ENCODE results near the gene HEBP2. TPM values are rescaled to one million over a fixed set of nuclear protein-coding genes. Genes with fewer than 3 reads are reported as not detected.

HEBP2 gene
- total RNA-seq, 4 donors from 2014 or later, result 30.4 to 85.8 (median 46.6) TPM

DNA sequence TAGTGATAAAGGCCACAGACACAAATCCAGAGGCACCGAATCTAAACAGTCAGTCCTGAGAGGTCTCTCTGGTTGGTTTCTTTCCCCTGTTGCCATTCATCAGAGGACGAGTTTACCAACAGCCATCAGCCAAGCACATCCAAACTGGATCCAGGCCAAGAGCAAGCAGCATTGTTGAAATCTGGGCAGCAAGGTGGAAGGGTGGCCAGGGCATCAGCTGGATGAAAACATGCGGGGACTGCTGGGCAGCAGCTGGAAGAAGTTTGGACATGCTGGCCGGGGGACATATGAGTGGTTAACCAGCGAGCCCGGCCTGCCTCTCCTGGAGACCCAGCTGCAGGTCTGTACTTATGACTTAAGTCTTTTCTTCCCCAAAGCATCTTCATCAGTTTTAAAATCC, 26.2 kb upstream of the HEBP2 start, which contains the start of gene SMIM28:
TSS of gene SMIM28 (plus strand) at position 62 of the 400 bp plus-strand sequence. CDS start at position 230, 168 bp downstream.
- no peaks in the 10 kb centered on the region for H3K4me1 ChIP-seq
- no peak for DNase-seq

DNA sequence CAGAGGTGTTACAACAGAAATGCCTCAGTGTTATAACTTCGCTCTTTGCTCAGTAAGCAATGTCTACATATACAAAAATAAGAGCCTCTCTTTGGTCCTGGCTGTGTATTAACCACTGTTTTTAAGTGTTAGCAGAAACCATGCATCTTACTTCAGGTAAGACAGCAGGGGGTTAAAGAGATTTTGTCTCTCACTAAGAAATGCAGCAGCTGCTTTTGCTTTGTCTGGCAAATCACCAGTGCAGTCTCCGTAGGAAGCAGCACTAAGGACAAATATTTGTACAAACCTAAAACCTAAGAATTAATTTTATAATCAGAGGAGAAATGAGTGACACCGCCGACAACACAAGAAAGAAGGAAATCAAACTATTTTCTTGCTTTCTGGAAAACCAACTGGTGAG, 25.6 kb upstream of the HEBP2 start:
- DNase-seq, result no peak
- no peaks in the 10 kb centered on the region for H3K4me1 ChIP-seq
- TF ChIP-seq, protein P1, sequence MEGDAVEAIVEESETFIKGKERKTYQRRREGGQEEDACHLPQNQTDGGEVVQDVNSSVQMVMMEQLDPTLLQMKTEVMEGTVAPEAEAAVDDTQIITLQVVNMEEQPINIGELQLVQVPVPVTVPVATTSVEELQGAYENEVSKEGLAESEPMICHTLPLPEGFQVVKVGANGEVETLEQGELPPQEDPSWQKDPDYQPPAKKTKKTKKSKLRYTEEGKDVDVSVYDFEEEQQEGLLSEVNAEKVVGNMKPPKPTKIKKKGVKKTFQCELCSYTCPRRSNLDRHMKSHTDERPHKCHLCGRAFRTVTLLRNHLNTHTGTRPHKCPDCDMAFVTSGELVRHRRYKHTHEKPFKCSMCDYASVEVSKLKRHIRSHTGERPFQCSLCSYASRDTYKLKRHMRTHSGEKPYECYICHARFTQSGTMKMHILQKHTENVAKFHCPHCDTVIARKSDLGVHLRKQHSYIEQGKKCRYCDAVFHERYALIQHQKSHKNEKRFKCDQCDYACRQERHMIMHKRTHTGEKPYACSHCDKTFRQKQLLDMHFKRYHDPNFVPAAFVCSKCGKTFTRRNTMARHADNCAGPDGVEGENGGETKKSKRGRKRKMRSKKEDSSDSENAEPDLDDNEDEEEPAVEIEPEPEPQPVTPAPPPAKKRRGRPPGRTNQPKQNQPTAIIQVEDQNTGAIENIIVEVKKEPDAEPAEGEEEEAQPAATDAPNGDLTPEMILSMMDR (IDR thresholded peaks at IDR 0.05), result no peak
- TF ChIP-seq POLR2A (IDR thresholded peaks at IDR 0.05), result no peak
- no peaks in the 10 kb centered on the region for H3K27me3 ChIP-seq
- no peak overlapping the region for H3K27ac ChIP-seq
- no peak overlapping the region for H3K4me3 ChIP-seq
- no peaks in the 10 kb centered on the region for H3K9me3 ChIP-seq
- no peaks in the 10 kb centered on the region for H3K36me3 ChIP-seq

More for the DNA sequence above, 26.2 kb upstream of the HEBP2 start, which contains the start of gene SMIM28:
- no peak within 1 kb of the TSS for H3K27ac ChIP-seq
- no peak within 1 kb of the TSS for H3K4me3 ChIP-seq
- no peaks in the 10 kb centered on the region for H3K27me3 ChIP-seq
- no peaks in the 10 kb centered on the region for H3K9me3 ChIP-seq
- no peaks in the 10 kb centered on the region for H3K36me3 ChIP-seq
- no peak for TF ChIP-seq POLR2A (IDR thresholded peaks at IDR 0.05)
- TF ChIP-seq, protein P1 (IDR thresholded peaks at IDR 0.05), result no peak

DNA sequence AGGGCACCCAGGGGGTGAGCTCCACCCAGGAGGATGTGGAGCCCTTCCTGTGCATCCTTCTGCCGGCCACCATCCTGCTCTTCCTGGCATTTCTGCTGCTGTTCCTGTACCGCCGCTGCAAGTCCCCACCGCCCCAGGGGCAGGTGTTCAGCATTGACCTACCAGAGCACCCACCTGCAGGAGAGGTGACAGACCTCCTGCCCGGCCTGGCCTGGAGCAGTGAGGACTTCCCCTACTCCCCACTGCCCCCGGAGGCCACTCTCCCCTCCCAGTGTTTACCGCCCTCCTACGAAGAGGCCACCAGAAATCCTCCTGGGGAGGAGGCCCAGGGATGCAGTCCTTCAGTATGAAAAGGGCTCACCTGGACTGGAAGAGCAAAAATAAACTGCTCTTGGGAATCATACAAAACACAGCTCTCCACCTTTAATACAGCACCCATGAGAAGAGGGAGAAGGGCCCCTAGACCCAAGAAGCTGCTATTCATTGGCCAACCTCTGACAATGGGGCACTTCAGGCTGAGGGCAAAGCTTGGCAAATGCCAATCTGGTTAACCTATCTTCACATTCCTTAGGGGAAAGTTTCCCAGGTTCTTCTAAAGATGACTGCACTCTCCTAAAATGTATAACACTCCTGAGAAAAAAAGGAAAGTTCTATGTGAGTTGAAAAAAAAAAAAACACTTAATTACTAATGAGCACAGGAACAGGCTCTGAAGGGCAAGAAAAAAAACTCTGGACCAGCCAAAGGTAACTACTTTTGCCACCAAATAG, 21.3 kb upstream of the HEBP2 start:
- no peaks in the 10 kb centered on the region for H3K9me3 ChIP-seq
- TF ChIP-seq POLR2A (IDR thresholded peaks at IDR 0.05), result no peak
- TF ChIP-seq, protein P1 (IDR thresholded peaks at IDR 0.05), result no peak
- no peak overlapping the region for H3K27ac ChIP-seq
- H3K36me3 ChIP-seq, result no peaks in the 10 kb centered on the region
- H3K27me3 ChIP-seq, result no peaks in the 10 kb centered on the region
- H3K4me1 ChIP-seq, result no peaks in the 10 kb centered on the region
- no peak overlapping the region for H3K4me3 ChIP-seq
- no peak for DNase-seq

DNA sequence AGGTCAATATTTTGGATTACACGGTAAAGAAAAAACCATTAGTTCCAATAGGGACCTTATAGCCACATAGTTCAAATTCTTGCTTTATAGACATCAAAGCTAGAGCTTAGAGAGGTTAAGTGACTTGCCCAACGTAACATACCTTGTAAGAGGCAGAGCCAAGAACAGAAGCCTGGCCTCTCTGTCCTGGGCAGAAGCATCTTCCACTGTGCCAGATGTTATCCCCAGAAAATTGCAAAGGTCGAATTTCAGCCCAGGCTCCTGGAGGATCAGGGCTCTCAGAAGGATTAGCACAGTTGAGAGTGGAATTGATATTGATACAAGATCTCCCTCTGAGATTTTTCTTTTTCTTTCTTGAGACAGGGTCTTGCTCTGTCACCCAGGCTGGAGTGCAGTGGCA, 20.2 kb upstream of the HEBP2 start:
- H3K27me3 ChIP-seq, result no peaks in the 10 kb centered on the region
- H3K36me3 ChIP-seq, result no peaks in the 10 kb centered on the region
- no peak for TF ChIP-seq POLR2A (IDR thresholded peaks at IDR 0.05)
- TF ChIP-seq, protein P1 (IDR thresholded peaks at IDR 0.05), result no peak
- H3K27ac ChIP-seq, result no peak overlapping the region
- no peak for DNase-seq
- no peaks in the 10 kb centered on the region for H3K9me3 ChIP-seq
- H3K4me3 ChIP-seq, result no peak overlapping the region
- H3K4me1 ChIP-seq, result no peaks in the 10 kb centered on the region

DNA sequence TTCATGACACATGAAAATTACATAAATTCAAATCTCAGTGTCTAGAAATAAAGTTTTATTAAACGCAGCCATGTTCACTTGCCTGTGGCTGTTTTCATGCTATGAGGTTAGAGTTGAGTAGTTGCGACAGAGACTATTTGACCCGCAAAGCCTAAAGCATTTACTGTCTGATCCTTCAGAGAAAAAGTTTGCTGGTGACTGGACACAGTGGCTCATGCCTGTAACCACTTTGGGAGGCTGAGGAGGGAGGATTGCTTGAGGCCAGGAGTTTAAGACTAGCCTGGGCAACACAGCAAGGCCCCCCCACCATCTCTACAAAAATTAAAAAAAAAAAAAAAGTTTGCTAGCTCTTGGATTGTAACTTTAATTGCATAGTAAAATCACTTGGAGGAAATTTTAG, 17.1 kb upstream of the HEBP2 start:
- no peak for TF ChIP-seq POLR2A (IDR thresholded peaks at IDR 0.05)
- TF ChIP-seq, protein P1 (IDR thresholded peaks at IDR 0.05), result no peak

More for the DNA sequence above, 17.1 kb upstream of the HEBP2 start:
- no peak overlapping the region for H3K27ac ChIP-seq
- no peak overlapping the region for H3K4me3 ChIP-seq
- H3K36me3 ChIP-seq, result no peaks in the 10 kb centered on the region
- no peak for DNase-seq
- no peaks in the 10 kb centered on the region for H3K4me1 ChIP-seq
- no peaks in the 10 kb centered on the region for H3K9me3 ChIP-seq
- no peaks in the 10 kb centered on the region for H3K27me3 ChIP-seq
